Measurements from ENCODE around the gene RAB11FIP4. TPM values are rescaled to one million over a fixed set of nuclear protein-coding genes. Genes with fewer than 3 reads are reported as not detected.

The RAB11FIP4 gene
- total and polyA plus RNA-seq, 2 donors from 2014 or later: 10.0 to 32.5 TPM

DNA sequence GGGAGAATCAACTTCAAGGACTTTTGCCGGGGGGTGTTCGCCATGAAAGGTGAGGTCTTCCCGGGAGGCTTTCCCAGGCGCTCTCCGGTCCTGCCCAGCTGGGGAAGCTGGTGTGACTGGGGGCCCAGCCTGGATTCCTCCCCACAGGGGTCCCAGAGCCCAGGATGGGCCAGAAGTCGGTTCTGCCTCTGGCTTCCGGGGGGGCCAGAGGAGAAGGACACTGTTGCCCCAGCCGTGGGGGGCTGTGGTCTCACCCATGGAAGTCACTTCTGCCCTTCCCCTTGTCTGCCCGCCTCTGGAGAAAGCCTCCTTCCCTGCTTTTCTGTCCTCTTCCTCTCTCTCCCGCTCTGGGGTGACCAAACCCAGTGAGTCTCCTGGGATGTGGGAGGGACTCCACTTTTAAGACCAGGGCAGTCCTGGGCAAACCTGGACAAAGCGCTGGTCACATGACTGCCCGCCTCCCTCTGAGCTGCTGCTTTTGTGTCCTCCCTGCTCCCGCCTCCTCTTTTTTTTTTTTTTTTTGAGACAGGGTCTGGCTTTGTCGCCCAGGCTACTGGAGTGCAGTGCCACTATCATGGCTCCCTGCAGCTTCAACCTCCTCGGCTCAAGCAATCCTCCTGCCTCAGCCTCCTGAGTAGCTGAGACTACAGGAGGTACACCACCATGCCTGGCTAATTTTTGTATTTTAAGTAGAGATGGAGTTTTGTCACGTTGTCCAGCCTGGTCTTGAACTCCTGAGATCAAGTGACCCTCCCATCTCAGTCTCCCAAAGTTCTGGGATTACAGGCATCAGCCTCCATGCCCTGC lies 40.6 kb downstream of the RAB11FIP4 start:
- Histone ChIP-seq H3K27me3 (ENCODE audit: control insufficient read depth, insufficient read depth, low read length) (no peaks in the 10 kb centered on the region), H3K9me3 (ENCODE audit: control insufficient read depth in 2 of 3, insufficient read depth in 1 of 3, low read length in 3 of 3) (no peaks in the 10 kb centered on the region), H3K9ac (ENCODE audit: low read length in 3 of 3) (no peak overlapping the region), H3K4me3 (ENCODE audit: low read length in 3 of 3) (no peak overlapping the region), H3K4me1 (ENCODE audit: control insufficient read depth in 2 of 3, insufficient read depth in 2 of 3, low read depth in 1 of 3, low read length in 3 of 3) (no peaks in the 10 kb centered on the region), H3K27ac (ENCODE audit: low read depth in 2 of 2, low read length in 2 of 2) (no peak overlapping the region), H3K36me3 (ENCODE audit: control insufficient read depth in 2 of 3, insufficient read depth in 3 of 3, low read length in 3 of 3) (no peaks in the 10 kb centered on the region)
- DNase-seq (peak in 2 of 5 donors; percentile 29 to 55), FAIRE-seq (no peak)
- TF ChIP-seq, protein P1, sequence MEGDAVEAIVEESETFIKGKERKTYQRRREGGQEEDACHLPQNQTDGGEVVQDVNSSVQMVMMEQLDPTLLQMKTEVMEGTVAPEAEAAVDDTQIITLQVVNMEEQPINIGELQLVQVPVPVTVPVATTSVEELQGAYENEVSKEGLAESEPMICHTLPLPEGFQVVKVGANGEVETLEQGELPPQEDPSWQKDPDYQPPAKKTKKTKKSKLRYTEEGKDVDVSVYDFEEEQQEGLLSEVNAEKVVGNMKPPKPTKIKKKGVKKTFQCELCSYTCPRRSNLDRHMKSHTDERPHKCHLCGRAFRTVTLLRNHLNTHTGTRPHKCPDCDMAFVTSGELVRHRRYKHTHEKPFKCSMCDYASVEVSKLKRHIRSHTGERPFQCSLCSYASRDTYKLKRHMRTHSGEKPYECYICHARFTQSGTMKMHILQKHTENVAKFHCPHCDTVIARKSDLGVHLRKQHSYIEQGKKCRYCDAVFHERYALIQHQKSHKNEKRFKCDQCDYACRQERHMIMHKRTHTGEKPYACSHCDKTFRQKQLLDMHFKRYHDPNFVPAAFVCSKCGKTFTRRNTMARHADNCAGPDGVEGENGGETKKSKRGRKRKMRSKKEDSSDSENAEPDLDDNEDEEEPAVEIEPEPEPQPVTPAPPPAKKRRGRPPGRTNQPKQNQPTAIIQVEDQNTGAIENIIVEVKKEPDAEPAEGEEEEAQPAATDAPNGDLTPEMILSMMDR (IDR thresholded peaks at IDR 0.05; ENCODE audit: borderline replicate concordance, extremely low read depth, insufficient read depth): no peak
- intact Hi-C loops (cut with DNase I): loop anchor here (10.0 kb wide), 2 partner anchors 83 to 413 kb away; no protein-coding TSS in a partner anchor

DNA sequence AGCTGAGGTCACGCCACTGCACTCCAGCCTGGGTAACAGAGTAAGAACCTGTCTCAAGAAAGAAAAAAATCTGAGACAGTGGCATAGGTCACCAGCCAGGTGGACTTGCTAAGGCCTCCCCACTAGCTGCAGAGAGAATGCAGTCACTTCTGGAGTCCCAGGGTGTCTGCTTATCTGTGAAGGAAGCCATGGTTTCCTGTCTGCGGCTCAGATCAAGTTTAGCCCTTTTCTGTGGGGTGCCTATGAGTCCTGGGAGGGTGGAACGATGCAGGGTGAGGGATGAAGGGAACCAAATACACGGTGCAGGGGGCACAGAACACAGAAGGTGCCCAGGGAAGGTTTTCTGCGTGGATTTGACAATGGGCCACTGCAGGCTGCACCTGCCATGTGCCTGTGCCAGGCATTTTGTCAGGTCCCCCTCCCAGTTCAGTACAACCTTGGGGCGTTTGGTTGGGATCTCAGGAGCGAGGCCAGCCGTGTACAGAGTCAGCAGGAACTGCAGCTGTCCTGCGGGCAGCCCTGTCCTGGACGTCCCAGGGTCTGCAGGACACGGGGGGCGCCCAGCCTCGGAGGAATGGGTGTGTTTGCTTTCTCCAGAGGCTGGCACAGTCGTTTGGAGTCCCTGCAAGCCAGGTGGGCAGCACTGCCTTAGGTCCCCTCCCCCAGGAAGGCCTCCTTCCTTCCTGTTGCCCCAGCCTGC lies 41.8 kb downstream of the RAB11FIP4 start:
- Histone ChIP-seq H3K27ac (ENCODE audit: low read depth in 2 of 2, low read length in 2 of 2) (no peak overlapping the region), H3K27me3 (ENCODE audit: control insufficient read depth, insufficient read depth, low read length) (no peaks in the 10 kb centered on the region), H3K9me3 (ENCODE audit: control insufficient read depth in 2 of 3, insufficient read depth in 1 of 3, low read length in 3 of 3) (no peaks in the 10 kb centered on the region), H3K9ac (ENCODE audit: low read length in 3 of 3) (no peak overlapping the region), H3K4me3 (ENCODE audit: low read length in 3 of 3) (no peak overlapping the region), H3K36me3 (ENCODE audit: control insufficient read depth in 2 of 3, insufficient read depth in 3 of 3, low read length in 3 of 3) (no peaks in the 10 kb centered on the region), H3K4me1 (ENCODE audit: control insufficient read depth in 2 of 3, insufficient read depth in 2 of 3, low read depth in 1 of 3, low read length in 3 of 3) (peaks cover 0 to 3% (median 0%) of the 10 kb centered on the region in 3 donors)
- DNase-seq (peak in 1 of 5 donors; percentile 63), FAIRE-seq (no peak)
- TF ChIP-seq, protein P1 (IDR thresholded peaks at IDR 0.05; ENCODE audit: borderline replicate concordance, extremely low read depth, insufficient read depth): no peak
- intact Hi-C loops (cut with DNase I): loop anchor here (10.0 kb wide), 2 partner anchors 82 to 412 kb away; no protein-coding TSS in a partner anchor

DNA sequence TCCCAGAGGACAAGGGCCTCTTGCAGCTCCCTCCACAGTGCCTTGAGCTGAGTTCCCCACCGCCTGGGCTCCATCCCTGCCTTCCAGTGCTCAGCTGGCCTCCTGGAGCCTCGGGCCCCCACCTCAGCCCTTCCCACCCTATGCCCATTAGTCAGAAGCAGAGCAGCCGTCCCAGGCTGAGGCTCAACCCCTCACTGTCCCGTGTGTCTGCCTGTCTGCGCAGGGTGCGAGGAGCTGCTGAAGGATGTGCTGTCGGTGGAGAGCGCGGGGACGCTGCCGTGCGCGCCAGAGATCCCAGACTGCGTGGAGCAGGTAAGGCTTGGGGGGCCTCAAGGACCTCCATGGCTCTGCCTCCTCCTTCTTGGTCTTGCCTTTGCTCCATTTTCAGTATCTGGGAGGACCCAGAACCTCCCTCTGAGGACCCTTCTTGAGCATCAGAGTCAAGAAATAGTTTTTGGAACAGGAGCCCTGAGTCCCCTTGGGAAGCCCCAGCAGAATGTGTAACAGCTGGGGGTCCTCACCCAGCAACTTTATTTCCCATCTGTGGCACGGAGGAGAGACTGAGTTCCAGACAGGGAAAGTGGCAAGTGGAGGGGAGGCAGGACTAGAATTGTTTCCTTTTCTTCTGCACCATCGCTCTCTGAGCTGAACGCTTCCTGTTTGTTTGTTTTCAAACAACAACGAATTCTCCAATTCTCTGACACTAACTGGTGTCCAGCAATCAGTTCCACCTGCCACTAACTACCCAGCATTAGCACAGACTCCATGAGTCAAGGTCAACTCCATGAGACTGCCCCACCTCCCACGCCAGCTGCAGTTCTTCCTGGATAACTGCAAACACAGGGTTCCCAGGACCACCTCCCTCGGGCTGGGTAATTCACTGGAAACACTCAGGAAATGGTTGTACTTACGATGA lies 42.6 kb downstream of the RAB11FIP4 start:
- intact Hi-C loops (cut with DNase I): loop anchor here (10.0 kb wide), 2 partner anchors 81 to 411 kb away; no protein-coding TSS in a partner anchor
- DNase-seq (peak in 2 of 5 donors; percentile 28 to 51), FAIRE-seq (no peak)
- Histone ChIP-seq H3K27ac (ENCODE audit: low read depth in 2 of 2, low read length in 2 of 2) (no peak overlapping the region), H3K4me1 (ENCODE audit: control insufficient read depth in 2 of 3, insufficient read depth in 2 of 3, low read depth in 1 of 3, low read length in 3 of 3) (peaks cover 0 to 3% (median 0%) of the 10 kb centered on the region in 3 donors), H3K4me3 (ENCODE audit: low read length in 3 of 3) (no peak overlapping the region), H3K27me3 (ENCODE audit: control insufficient read depth, insufficient read depth, low read length) (no peaks in the 10 kb centered on the region), H3K9me3 (ENCODE audit: control insufficient read depth in 2 of 3, insufficient read depth in 1 of 3, low read length in 3 of 3) (no peaks in the 10 kb centered on the region), H3K36me3 (ENCODE audit: control insufficient read depth in 2 of 3, insufficient read depth in 3 of 3, low read length in 3 of 3) (no peaks in the 10 kb centered on the region), H3K9ac (ENCODE audit: low read length in 3 of 3) (no peak overlapping the region)
- TF ChIP-seq, protein P1 (IDR thresholded peaks at IDR 0.05; ENCODE audit: borderline replicate concordance, extremely low read depth, insufficient read depth): no peak

All from kidney (tissue), 14 donors.